IMR-90 (cell line): ENCODE measurements around the gene SCGB1A1. TPM values are rescaled to one million over a fixed set of nuclear protein-coding genes. Genes with fewer than 3 reads are reported as not detected.
A peak's percentile ranks its signal among the peaks of the same experiment; 100 is the strongest.

Experiments
- ATAC-seq: fragments of 200-7000 bp; cut with Tn5 transposase; 2 replicates; pipeline ENCODE4 v1.9.1; 2020; ENCODE audit warnings: low read depth, mild to moderate bottlenecking, moderate library complexity
- BruUV-seq: library from RNA; stranded (reverse); fragments of 400-500 nt; replicated peaks from 2 replicates; lab custom pipeline; 2021; lab: Mats Ljungman, UMichigan
- CTCF ChIA-PET: fragments of 300-600 bp; formaldehyde crosslinking; extraction: SDS; loops from one replicate; lab custom pipeline; 2021; ENCODE audit warnings: antibody characterized with exemption; lab: Yijun Ruan, JAX
- POLR2A ChIA-PET: fragments of 300-600 bp; sonication (Branson Sonifier 250); formaldehyde crosslinking; loops from one replicate; lab custom pipeline; 2022; ENCODE audit warnings: antibody characterized with exemption; ENCODE audit not compliant: unreplicated experiment; lab: Charles Lee
- DNase-seq: peaks from one replicate; pipeline ENCODE4 v3.0.0; 2013
- H2AFZ ChIP-seq: replicated peaks from 2 replicates; pipeline ENCODE3; 2013; ENCODE audit warnings: low read length, mild to moderate bottlenecking; ENCODE audit not compliant: poor library complexity
- H2AK5ac ChIP-seq: 2 replicates; pipeline ENCODE4 v1.6.1; 2013; ENCODE audit warnings: low read depth, low read length, inconsistent platforms
- H2AK9ac ChIP-seq: replicated peaks from 2 replicates; pipeline ENCODE3; 2013; ENCODE audit warnings: mild to moderate bottlenecking, low read depth, low read length, moderate library complexity; ENCODE audit not compliant: poor library complexity
- H2BK120ac ChIP-seq: 2 replicates; pipeline ENCODE4 v1.6.1; 2013; ENCODE audit warnings: low read depth, low read length, inconsistent platforms
- H2BK15ac ChIP-seq: 3 replicates; pipeline ENCODE4 v1.6.1; 2013; ENCODE audit warnings: low read depth, low read length, inconsistent platforms
- H2BK20ac ChIP-seq: 2 replicates; pipeline ENCODE4 v1.6.1; 2013; ENCODE audit warnings: low read depth, mild to moderate bottlenecking, inconsistent platforms, low read length, moderate library complexity
- H2BK5ac ChIP-seq: 2 replicates; pipeline ENCODE4 v1.6.1; 2013; ENCODE audit warnings: mild to moderate bottlenecking, low read depth, low read length, inconsistent platforms; ENCODE audit not compliant: poor library complexity, severe bottlenecking
- H3K14ac ChIP-seq: replicated peaks from 2 replicates; pipeline ENCODE4 v1.6.1; 2013; ENCODE audit warnings: low read depth, low read length, inconsistent platforms
- H3K18ac ChIP-seq: 2 replicates; pipeline ENCODE4 v1.6.1; 2013; ENCODE audit warnings: low read depth, low read length, control low read depth
- H3K23ac ChIP-seq: 2 replicates; pipeline ENCODE4 v1.6.1; 2013; ENCODE audit warnings: low read depth, low read length, inconsistent platforms
- H3K27ac ChIP-seq: 2 replicates; pipeline ENCODE4 v1.5.1; 2013; ENCODE audit warnings: mild to moderate bottlenecking, control low read depth, low read length; ENCODE audit not compliant: insufficient read depth
- H3K27me3 ChIP-seq: 2 replicates; pipeline ENCODE4 v1.6.1; 2013; ENCODE audit warnings: low read length; ENCODE audit not compliant: control insufficient read depth, insufficient read depth
- H3K36me3 ChIP-seq: 2 replicates; pipeline ENCODE4 v1.6.1; 2013; ENCODE audit warnings: low read length, mixed read lengths; ENCODE audit not compliant: control insufficient read depth, insufficient read depth
- H3K4ac ChIP-seq: 2 replicates; pipeline ENCODE4 v1.6.1; 2013; ENCODE audit warnings: low read depth, low read length, inconsistent platforms
- H3K4me1 ChIP-seq: 2 replicates; pipeline ENCODE4 v1.6.1; 2013; ENCODE audit warnings: low read length, mixed read lengths; ENCODE audit not compliant: control insufficient read depth, insufficient read depth
- H3K4me2 ChIP-seq: 2 replicates; pipeline ENCODE4 v1.6.1; 2013; ENCODE audit warnings: low read depth, mild to moderate bottlenecking, control low read depth, low read length, moderate library complexity
- H3K4me3 ChIP-seq: 2 replicates; pipeline ENCODE4 v1.5.1; 2013; ENCODE audit warnings: low read depth, mild to moderate bottlenecking, control low read depth, low read length, moderate library complexity; ENCODE audit not compliant: insufficient read depth
- H3K56ac ChIP-seq: 2 replicates; pipeline ENCODE4 v1.6.1; 2013; ENCODE audit warnings: low read length, inconsistent platforms; ENCODE audit not compliant: insufficient read depth; ENCODE audit errors: extremely low read depth
- H3K79me1 ChIP-seq, 2 experiments: 2 replicates each; pipeline ENCODE4 v1.6.1; 2013; ENCODE audit warnings: low read length in 2 of 2, inconsistent platforms in 1 of 2, low read depth in 1 of 2
- H3K9ac ChIP-seq: 2 replicates; pipeline ENCODE4 v1.6.1; 2013; ENCODE audit warnings: low read depth, low read length, control low read depth
- H3K9me1 ChIP-seq: 2 replicates; pipeline ENCODE4 v1.6.1; 2013; ENCODE audit warnings: low read length, inconsistent platforms; ENCODE audit not compliant: insufficient read depth
- H3K9me3 ChIP-seq: 2 replicates; pipeline ENCODE4 v1.6.1; 2013; ENCODE audit warnings: low read length; ENCODE audit not compliant: control insufficient read depth, insufficient read depth
- H4K20me1 ChIP-seq: 2 replicates; pipeline ENCODE4 v1.6.1; 2013; ENCODE audit warnings: low read length, inconsistent platforms; ENCODE audit not compliant: insufficient read depth
- H4K5ac ChIP-seq: 2 replicates; pipeline ENCODE4 v1.6.1; 2013; ENCODE audit warnings: mild to moderate bottlenecking, low read depth, low read length, control low read depth
- H4K8ac ChIP-seq, 2 experiments: 2 replicates each; pipeline ENCODE4 v1.6.1; 2013; ENCODE audit warnings: low read depth in 2 of 2, low read length in 2 of 2, control low read depth in 1 of 2, inconsistent platforms in 1 of 2
- H4K91ac ChIP-seq: 2 replicates; pipeline ENCODE4 v1.6.1; 2013; ENCODE audit warnings: low read depth, low read length, inconsistent platforms; ENCODE audit not compliant: insufficient read depth
- MXI1 ChIP-seq: IDR thresholded peaks from 2 replicates; pipeline ENCODE4 v1.6.1; 2012; ENCODE audit warnings: low read depth, mild to moderate bottlenecking, low read length, moderate library complexity, borderline replicate concordance
- POLR2A ChIP-seq: IDR thresholded peaks from 2 replicates; pipeline ENCODE4 v1.6.1; 2012; ENCODE audit warnings: mild to moderate bottlenecking, low read depth, low read length
- RAD21 ChIP-seq: IDR thresholded peaks from 2 replicates; pipeline ENCODE4 v1.6.1; 2012; ENCODE audit warnings: low read length, improper control_type of control experiment
- RFX5 ChIP-seq: IDR thresholded peaks from 2 replicates; pipeline ENCODE4 v1.8.0; 2012; ENCODE audit warnings: low read depth, mild to moderate bottlenecking, low read length, moderate library complexity
- SMC3 ChIP-seq: fragments of 150-350 bp; IDR thresholded peaks from 2 replicates; pipeline ENCODE4 v1.6.1; 2016; ENCODE audit warnings: low read depth, mild to moderate bottlenecking, antibody characterized with exemption, low read length, moderate library complexity
- WGBS, 2 experiments: methylation state at CpG; one replicate each; pipeline versions ENCODE4 v1.1.5 to v1.1.7; 2013; ENCODE audit warnings: missing lambda C conversion rate in 2 of 2; ENCODE audit not compliant: insufficient read length in 1 of 2; ENCODE audit errors: extremely low coverage in 2 of 2; 5-methylcytosine and 5-hydroxymethylcytosine counted together
- dilution Hi-C: fragments of 300-500 bp; cut with HindIII; formaldehyde crosslinking; loops from one replicate; pipeline ENCODE4 v1.14.3; 2018; ENCODE audit warnings: low sequenced_read_pairs; ENCODE audit not compliant: unreplicated experiment
- in situ Hi-C: fragments of 300-500 bp; cut with MboI; formaldehyde crosslinking; loops from 3 replicates; pipeline ENCODE4 v1.14.3; 2019; ENCODE audit warnings: low sequenced_read_pairs, inconsistent platforms, mixed read lengths
- intact Hi-C: fragments of 100-400 bp; cut with micrococcal nuclease; formaldehyde crosslinking; loops from 2 replicates; pipeline ENCODE4 v1.10.0; 2022
- polyA plus RNA-seq, 3 experiments: library from polyadenylated mRNA; depleted of rRNA; stranded (reverse); fragments of >200 nt; gene quantifications; 2 replicates each; pipeline ENCODE4 v1.2.3, GENCODE V29; 2012; ENCODE audit warnings: low replicate concordance in 1 of 3
- total RNA-seq: library from RNA; depleted of rRNA; stranded (reverse); fragments of >200 nt; gene quantifications from 2 replicates; pipeline ENCODE4 v1.2.3, GENCODE V29; 2012
- TF ChIP-seq, protein P1 (sequence below): conservative IDR thresholded peaks from 2 replicates; pipeline ENCODE4 v1.5.1; 2012; ENCODE audit warnings: mild to moderate bottlenecking, low read depth, low read length, improper control_type of control experiment
- TF ChIP-seq, protein P2 (sequence below): fragments of 150-350 bp; IDR thresholded peaks from 2 replicates; pipeline ENCODE4 v1.6.1; 2017; ENCODE audit warnings: mild to moderate bottlenecking, antibody characterized with exemption, low read length, low read depth

SCGB1A1 gene
- total and polyA plus RNA-seq, 2 of the 4 experiments (the other 2 are of a cell fraction): not detected

DNA sequence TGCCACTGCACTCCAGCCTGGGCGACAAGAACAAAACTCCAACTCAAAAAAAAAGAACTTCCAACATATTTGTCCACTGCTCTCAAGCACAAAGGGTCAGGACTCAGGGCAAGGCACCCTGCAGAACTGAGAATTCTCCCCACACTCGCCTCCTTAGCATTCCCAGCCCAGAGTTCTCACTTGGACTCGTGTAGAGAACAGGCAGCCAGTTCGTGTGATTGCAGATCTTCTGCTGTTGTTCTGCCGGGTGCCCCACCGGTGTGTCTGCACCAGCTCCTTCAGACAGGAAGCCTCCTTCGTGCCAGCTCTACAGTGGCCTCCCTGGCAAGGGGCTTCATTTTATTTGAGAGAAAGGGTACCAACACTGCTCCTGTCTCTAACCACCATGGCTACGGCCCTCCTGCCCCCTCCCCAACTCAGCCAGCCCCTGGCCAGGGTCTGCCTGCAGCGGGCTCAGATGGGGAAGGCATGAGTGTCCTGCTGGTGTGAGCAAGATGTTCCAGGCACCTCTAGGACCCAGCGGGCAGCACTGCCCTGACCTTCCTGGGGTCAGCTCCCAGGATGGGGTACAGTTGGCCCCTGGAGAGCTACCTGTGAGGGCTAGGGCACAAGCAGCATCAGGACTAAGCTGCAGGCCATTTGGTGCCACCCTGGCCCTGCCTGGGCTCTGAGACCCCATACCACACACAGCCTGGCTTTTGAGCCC, 19.5 kb upstream of the SCGB1A1 start:
- H2AK5ac ChIP-seq: 0 out of 2 replicates have a peak overlapping the region, but pooled peaks have one; percentile 28
- no peak overlapping the region for H4K8ac ChIP-seq
- no peak overlapping the region for H3K14ac ChIP-seq
- no peak overlapping the region for H3K23ac ChIP-seq
- in situ Hi-C loops: loop anchor here (5.0 to 25.0 kb wide), 3 partner anchors 158 to 463 kb away; no protein-coding TSS in a partner anchor
- no peaks in the 10 kb centered on the region for H3K9me1 ChIP-seq
- ChIA-PET POLR2A (no interaction called here), CTCF (interaction anchor here (0.5 to 2.2 kb wide), 4 partner anchors 26 to 166 kb away, joined by 3 to 9 read pairs (median 8); no protein-coding TSS in a partner anchor)
- DNase-seq (no peak), ATAC-seq (no peak)
- no peak overlapping the region for H3K4me2 ChIP-seq
- WGBS, 2 experiments: 37% methylated on average over 5 of the region's 10 CpGs; no CpG with 5 or more reads in 1 of the 2 experiments
- H4K20me1 ChIP-seq: no peaks in the 10 kb centered on the region
- H3K18ac ChIP-seq: no peak overlapping the region; the same call in 1 of the 2 replicates
- no peaks in the 10 kb centered on the region for H3K9me3 ChIP-seq
- peaks cover 23% of the 10 kb centered on the region for H3K4me1 ChIP-seq
- no peak overlapping the region for H3K27ac ChIP-seq
- no peak overlapping the region for H2BK5ac ChIP-seq
- no peak overlapping the region for H2BK20ac ChIP-seq
- H3K36me3 ChIP-seq: no peaks in the 10 kb centered on the region
- H2BK15ac ChIP-seq: no peak overlapping the region
- no peak overlapping the region for H2BK120ac ChIP-seq
- no peak overlapping the region for H3K56ac ChIP-seq
- no peak overlapping the region for H3K9ac ChIP-seq
- BruUV-seq: no TSS peak
- no peaks in the 10 kb centered on the region for H3K27me3 ChIP-seq
- H4K5ac ChIP-seq: no peak overlapping the region; the same call in 1 of the 2 replicates
- H4K91ac ChIP-seq: no peak overlapping the region
- intact Hi-C loops: no loop called here
- H2AK9ac ChIP-seq: peak overlapping the region; percentile 48
- H2AFZ ChIP-seq: no peak overlapping the region
- TF ChIP-seq RAD21 (no peak), MXI1 (no peak), RFX5 (no peak), POLR2A (no peak), SMC3 (no peak)
- TF ChIP-seq, protein P1, sequence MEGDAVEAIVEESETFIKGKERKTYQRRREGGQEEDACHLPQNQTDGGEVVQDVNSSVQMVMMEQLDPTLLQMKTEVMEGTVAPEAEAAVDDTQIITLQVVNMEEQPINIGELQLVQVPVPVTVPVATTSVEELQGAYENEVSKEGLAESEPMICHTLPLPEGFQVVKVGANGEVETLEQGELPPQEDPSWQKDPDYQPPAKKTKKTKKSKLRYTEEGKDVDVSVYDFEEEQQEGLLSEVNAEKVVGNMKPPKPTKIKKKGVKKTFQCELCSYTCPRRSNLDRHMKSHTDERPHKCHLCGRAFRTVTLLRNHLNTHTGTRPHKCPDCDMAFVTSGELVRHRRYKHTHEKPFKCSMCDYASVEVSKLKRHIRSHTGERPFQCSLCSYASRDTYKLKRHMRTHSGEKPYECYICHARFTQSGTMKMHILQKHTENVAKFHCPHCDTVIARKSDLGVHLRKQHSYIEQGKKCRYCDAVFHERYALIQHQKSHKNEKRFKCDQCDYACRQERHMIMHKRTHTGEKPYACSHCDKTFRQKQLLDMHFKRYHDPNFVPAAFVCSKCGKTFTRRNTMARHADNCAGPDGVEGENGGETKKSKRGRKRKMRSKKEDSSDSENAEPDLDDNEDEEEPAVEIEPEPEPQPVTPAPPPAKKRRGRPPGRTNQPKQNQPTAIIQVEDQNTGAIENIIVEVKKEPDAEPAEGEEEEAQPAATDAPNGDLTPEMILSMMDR: no peak
- TF ChIP-seq, protein P2, sequence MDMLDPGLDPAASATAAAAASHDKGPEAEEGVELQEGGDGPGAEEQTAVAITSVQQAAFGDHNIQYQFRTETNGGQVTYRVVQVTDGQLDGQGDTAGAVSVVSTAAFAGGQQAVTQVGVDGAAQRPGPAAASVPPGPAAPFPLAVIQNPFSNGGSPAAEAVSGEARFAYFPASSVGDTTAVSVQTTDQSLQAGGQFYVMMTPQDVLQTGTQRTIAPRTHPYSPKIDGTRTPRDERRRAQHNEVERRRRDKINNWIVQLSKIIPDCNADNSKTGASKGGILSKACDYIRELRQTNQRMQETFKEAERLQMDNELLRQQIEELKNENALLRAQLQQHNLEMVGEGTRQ: no peak
- no peak overlapping the region for H3K4me3 ChIP-seq
- H3K79me1 ChIP-seq: no peaks in the 10 kb centered on the region; a peak in 1 of 4 replicates
- dilution Hi-C loops: no loop called here
- no peak overlapping the region; the same call in 1 of the 2 replicates for H3K4ac ChIP-seq
